Lower leg skin (tissue), 3 donors: Measurements from ENCODE around the gene IL1RAPL1.

ENCODE experiments used
- CTCF ChIP-seq, 3 donors: fragments of 450-650 bp; IDR thresholded peaks; one replicate each; pipeline ENCODE4 v1.5.1; 2016; ENCODE audit warnings: antibody characterized with exemption in 3 of 3, mild to moderate bottlenecking in 3 of 3, moderate library complexity in 2 of 3
- POLR2A ChIP-seq, 2 donors: fragments of 450-650 bp; IDR thresholded peaks; one replicate each; pipeline ENCODE4 v1.6.1; 2016 to 2017; ENCODE audit warnings: antibody characterized with exemption in 2 of 2, mild to moderate bottlenecking in 1 of 2, moderate library complexity in 1 of 2

DNA sequence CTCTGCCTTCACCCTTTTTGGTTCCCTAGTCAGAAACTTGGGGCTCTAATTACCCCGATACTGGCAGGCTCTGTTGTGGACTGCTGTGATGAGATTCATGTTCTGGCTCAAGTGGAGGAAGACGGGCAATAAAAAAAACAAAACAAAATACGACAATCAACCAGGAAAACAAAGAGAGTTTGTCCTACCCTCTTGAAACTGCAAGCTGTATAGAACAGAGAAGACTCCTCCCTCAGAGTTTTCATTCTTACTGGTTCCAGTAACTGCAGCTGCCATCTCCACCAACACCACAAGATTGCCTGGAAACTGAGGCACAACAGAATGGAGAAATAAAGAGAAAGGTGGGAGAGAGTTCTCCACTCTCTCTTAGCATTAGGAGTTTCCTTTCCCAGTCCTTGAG, 11.1 kb upstream of the IL1RAPL1 start:
- TF ChIP-seq CTCF (IDR thresholded peaks at IDR 0.05) (no peak), POLR2A (IDR thresholded peaks at IDR 0.05) (no peak)
